Stimulated activated CD8-positive, alpha-beta memory T cell treated with anti-CD3 and anti-CD28 coated beads, Interleukin-4, amount 100 ng/mL, for 48 hours (primary cell): ENCODE results near the gene EFCAB11.

Experiments used
- DNase-seq: peaks from one replicate; pipeline ENCODE4 v3.0.0-alpha.2; 2020

Gene EFCAB11, protein sequence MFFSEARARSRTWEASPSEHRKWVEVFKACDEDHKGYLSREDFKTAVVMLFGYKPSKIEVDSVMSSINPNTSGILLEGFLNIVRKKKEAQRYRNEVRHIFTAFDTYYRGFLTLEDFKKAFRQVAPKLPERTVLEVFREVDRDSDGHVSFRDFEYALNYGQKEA

GRCh38 chr14:89954070-89955021, at the start of gene EFCAB11:
Gene EFCAB11, minus strand, starts transcription at chr14:89954730. Its CDS starts 70 bp downstream, at chr14:89954660.
- peak; percentile 95 for DNase-seq

DNA sequence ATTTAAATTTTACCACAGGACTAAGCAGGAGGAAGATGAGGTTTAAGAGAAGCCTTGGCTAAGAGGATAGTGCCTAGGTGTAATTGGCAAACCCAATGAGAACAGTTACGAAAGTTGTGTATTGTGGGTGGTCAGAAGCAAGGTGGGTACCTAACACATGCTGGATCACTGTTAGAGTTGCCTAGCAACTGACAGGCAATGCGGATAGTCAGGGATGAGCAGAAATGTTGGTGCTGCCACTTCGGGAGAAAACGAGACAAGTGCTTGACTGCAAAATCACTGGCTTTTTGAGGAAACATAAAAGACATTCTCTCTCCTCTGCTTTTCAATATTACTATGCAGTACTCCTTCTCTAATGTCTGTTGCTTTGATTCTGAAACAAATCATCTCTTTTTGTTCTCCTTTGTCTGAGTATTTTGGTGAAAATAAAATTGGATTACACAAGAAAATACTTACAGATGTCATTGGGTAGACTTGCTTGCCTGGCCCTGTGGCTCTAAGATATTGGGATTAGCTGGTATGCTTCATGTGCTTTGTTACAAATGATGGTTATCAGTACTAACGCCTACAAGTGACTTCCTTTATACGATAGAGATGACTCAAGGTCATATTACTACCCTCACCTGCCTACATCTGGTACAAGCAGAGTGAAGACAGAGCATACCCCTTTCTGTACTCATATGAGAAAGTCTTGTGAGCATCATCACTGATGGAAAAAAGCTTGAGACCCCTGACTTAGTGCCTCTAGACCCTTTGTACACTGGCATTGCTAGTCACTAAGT, 49.2 kb upstream of the EFCAB11 start:
- DNase-seq = no peak

DNA sequence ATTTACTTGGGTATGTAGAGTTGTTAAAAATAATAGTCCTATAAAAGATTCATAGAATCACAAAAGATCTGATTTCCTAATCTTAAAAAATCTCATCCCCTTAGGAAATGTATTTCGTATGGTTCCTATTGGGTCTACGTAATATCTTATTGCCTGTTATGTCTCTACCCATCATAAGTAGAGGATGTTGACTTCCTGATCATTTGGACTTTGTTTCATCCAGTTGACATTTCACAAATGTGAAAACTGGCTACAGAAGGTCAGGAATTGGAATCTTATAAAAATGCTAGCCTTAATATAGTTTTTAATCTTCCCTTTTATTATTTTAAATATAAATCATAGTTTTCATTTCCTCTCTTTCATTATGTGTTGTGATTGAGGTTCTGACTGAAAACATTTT, 46.4 kb upstream of the EFCAB11 start:
- no peak for DNase-seq

DNA sequence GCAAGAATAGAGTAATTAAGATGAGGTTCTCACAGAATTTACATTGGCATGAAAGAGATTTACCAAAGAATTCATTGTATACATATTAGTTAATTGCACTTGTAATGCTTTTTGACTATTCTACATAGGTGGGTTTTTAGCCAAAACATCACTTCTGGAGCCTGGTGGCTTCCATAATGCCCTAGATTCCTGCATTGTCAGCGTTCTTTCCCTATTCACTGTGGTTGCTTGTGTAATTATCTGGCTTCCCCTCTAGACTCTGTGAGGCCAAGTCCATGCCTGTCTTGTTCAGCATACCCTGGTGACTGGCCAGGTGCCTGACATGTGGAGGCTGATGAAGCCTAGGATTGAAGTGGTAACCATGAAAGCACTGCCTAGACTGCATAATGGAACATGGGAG, 42.4 kb upstream of the EFCAB11 start:
- no peak for DNase-seq

DNA sequence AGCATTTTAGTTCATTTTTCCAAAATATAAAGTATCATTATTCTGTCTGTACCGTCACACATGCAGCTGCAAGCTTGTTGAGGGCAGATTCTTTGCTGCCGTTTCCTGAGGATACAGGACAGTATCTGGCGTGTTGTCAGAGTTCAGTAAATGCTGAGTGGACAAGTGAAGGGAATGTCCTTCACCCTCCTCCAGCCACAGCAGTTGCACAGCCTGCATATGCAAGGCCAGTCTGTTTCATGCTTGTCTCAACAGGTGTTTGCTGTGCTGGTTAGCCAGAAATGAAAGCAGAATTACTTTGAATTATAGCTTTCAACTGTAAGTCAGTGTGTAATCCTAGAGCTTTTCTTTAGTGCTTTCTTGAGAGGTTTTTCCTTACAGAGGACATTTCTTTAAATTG, 37.7 kb upstream of the EFCAB11 start:
- DNase-seq = no peak

DNA sequence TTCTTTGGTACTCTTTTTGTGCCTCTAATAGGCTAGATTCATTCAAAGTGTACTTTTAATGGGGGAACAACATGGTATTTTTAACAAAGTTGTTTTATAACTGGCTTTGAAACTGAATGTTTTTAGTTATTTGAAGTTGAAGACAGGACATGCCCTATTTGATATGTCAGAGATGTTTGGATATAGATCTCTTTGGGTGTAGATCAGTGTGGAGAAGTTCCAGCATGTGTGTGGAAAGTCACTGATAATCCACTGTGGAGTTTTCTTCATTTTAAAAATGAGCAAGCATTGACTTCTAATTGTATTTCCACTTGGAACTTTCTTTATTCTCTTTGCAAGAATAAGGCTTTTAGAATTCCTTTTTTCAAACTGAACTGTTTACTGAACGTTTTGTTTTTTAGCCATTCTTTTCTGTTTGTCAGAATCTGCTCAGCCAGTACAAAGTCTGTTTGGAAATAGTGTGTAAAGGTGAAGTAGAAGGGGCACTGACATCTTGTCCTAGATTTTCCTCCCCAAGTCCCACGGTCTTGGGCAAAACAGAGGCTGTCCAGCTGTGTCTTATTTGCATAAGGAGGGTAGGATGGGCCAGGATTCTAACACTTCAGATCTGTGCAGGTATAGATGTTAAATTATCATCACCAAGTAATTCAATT, 36.2 kb upstream of the EFCAB11 start:
- DNase-seq = no peak

- DNase-seq = no peak
Observed at GRCh38 chr14:89990218-89990617, 35.7 kb upstream of the EFCAB11 start.

GRCh38 chr14:89988787-89989186, 34.3 kb upstream of the EFCAB11 start:
- DNase-seq = no peak

DNA sequence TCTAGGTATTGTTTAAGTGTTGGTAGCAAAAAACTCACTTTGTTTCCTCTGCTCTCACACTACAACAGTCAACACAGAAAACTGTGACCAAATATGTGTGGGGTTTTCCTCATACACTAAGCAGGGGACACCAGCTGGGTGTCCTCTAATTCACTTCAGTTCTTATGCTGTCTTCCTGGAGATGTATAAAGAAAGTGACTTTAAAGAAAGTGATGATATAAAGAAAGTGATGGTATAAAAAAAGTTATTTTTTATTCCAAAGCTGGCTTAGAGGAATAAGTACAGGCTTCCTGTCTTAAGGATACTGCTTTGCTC, 32.6 kb upstream of the EFCAB11 start:
- no peak for DNase-seq

DNA sequence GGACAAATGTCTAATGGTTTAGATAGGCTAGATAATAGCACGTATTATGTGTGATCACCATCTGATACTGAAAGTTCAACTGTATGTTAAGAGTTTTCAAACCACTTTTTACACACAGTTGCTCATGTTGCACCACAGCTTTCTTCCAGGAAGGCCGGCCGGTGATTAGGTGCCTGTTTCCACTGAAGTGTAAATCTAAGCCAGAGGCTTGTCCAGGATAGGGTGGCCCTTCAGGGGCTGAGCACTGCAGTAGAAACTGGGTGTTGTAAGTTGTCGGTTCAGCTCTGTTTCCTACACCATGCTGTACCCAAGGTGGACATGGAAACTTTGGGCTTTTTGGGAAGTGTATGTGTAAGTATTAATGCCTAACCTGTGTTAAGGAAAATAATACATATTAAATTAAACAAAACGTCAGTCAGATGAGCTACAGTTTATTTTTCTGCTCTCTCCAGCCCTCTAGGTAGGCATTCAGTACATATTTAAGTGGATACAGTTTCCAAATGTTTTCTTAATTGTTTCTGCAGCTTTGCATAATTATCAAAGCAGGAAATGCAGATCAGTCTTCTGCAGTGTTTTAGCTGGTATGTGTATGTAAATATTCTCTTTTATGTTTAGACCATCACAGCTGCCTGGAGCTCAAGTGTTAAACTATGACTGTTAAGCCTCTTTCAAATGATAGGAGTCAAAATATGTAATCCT, 32.1 kb upstream of the EFCAB11 start:
- DNase-seq = no peak

GRCh38 chr14:89983375-89983774, 28.8 kb upstream of the EFCAB11 start:
- DNase-seq = no peak

DNA sequence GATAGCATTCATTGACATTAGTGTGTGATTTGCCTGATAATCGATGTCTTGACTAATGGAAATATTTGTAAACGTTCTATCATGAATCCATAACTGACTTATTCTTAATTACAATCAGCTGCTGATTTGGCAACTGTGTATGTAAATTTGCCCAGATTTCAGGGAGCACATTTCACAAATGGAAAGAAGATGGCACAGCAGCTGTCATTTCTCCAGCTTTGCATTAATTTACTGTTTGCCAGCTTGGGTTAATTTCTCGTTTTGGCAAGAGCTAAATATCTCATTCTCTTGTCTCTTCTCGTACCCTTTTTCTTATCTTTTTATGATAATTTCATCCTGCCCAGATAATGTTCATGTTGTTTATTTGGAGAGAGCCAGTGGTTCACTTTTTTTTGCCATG, 24.1 kb upstream of the EFCAB11 start:
- no peak for DNase-seq

- no peak for DNase-seq
Observed at GRCh38 chr14:89977668-89978067, 23.1 kb upstream of the EFCAB11 start.

DNA sequence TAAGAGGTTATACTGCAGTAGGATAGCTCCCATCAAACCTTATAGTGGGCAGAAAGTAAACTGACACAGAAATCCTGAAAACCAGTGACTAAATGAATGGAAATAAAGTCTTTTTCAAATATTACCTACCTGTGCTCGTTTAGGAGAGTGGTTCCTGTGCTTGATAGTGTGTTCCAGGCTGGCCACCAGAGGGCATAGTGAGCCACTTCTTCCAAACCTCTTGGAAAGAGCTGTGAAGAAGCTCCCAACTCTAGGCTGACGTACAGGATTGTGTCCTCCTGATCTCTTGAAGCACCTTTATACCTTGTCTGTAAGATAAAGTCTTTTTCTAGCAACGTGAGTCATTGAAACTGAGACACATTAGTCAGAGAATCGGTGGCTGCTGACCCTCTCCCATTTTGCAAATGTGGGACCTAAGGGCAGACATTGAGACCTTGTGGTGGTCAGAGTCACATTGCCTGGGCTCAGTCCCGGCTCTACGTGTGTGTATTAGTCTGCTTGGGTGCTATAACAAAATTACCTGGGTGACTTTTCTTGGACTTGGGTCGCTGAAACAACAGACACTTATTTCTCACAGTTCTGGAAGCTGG, 18.8 kb upstream of the EFCAB11 start:
- peak; percentile 61 for DNase-seq

- DNase-seq = no peak
Observed at GRCh38 chr14:89965839-89966238, 11.3 kb upstream of the EFCAB11 start.

- DNase-seq = no peak
Observed at GRCh38 chr14:89963288-89963978, 8.9 kb upstream of the EFCAB11 start.

DNA sequence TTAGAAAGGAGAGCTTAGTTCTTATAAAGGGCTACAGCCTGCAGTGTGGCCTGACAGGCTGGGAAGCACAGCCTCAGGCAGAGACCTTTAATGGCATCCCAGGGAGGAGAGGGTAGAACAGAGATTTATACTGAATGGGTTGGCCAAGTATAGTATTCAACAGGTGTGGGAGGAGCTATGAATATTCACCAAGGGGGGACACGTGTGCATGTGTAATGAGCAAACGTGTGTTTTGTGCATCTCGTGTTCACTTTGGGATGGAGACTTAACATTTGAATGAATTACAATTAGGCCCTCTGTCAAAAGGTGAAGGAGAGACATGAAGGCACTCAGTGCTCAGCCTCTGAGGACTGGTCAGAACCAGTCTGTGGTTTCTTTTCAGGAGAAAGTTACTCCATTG, 6.4 kb upstream of the EFCAB11 start:
- no peak for DNase-seq

- no peak for DNase-seq
Observed at GRCh38 chr14:89959853-89960445, 5.4 kb upstream of the EFCAB11 start.

DNA sequence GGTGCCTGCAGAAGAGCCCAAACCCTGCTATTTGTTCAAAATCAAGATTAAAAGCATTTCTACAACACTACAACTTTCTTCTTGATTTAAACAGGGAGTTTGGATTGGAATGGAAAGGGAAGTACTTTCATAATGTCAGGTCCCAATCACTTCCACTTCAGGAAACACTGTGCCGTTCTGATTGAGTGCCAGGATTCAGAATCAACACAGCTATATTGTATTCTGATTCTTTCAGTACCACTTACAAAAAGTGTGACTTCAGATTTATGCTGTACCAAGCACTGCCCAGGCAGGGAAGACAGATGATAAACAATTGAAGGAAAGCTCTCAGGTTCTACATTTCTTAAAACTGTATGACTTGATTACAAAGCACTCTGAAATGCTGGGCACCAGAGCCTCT, 4.4 kb upstream of the EFCAB11 start:
- no peak for DNase-seq

DNA sequence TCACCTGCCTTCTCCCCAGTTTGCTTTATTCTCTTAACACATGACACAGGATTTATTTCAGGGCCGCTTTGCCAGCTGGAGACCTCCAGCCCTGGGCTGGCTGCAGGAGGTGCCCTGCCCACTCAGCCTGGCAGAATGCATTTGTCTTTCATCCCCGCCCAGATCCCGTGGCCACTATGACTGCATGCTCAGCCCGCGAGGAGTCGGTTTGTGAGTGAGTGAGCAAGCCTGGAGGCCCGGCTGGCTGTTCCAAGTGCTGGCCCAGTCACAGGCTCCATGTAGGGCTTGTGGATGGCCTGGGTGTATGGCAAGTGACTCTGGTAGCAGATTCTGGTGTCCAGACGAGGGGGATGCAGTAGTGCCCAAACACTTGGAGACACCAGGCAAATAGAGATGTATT, 3.3 kb upstream of the EFCAB11 start:
- peak; percentile 29 for DNase-seq

- DNase-seq = no peak
Observed at GRCh38 chr14:89957376-89957775, 2.8 kb upstream of the EFCAB11 start.
